Panc1 (cell line): ENCODE data around the gene FREM2. TPM values are rescaled to one million over a fixed set of nuclear protein-coding genes. Genes with fewer than 3 reads are reported as not detected.

Experiments
- ATAC-seq: fragments of 200-7000 bp; cut with Tn5 transposase; 2 replicates; pipeline ENCODE4 v1.9.1; 2020; ENCODE audit warnings: mild to moderate bottlenecking, moderate library complexity
- BruUV-seq: library from RNA; stranded (reverse); fragments of 400-500 nt; replicated peaks from 2 replicates; lab custom pipeline; 2021; lab: Mats Ljungman, UMichigan
- CTCF ChIA-PET: fragments of 300-600 bp; sonication (Branson Sonifier 250); formaldehyde crosslinking; loops from one replicate; lab custom pipeline; 2022; ENCODE audit warnings: antibody characterized with exemption; lab: Charles Lee
- POLR2A ChIA-PET: fragments of 300-600 bp; sonication (Branson Sonifier 250); formaldehyde crosslinking; loops from one replicate; lab custom pipeline; 2022; ENCODE audit warnings: antibody characterized with exemption; lab: Charles Lee
- DNase-seq: peaks from one replicate; pipeline ENCODE4 v3.0.0-alpha.2; 2010; ENCODE audit warnings: low read depth, low spot score
- H3K27ac ChIP-seq: 2 replicates; pipeline ENCODE4 v1.5.1; 2011; ENCODE audit warnings: mild to moderate bottlenecking, low read length, inconsistent platforms
- H3K27me3 ChIP-seq: fragments of 200-500 bp; sonication (Bioruptor generic); 2 replicates; pipeline ENCODE4 v1.6.0; 2014; ENCODE audit warnings: low read length, inconsistent platforms; ENCODE audit not compliant: control insufficient read depth, insufficient read depth
- H3K36me3 ChIP-seq: fragments of 200-500 bp; sonication (Bioruptor generic); 2 replicates; pipeline ENCODE4 v1.5.1; 2014; ENCODE audit warnings: inconsistent platforms, mild to moderate bottlenecking, low read length, moderate library complexity; ENCODE audit not compliant: control insufficient read depth, insufficient read depth
- H3K4me1 ChIP-seq: 2 replicates; pipeline ENCODE4 v1.5.1; 2011; ENCODE audit warnings: inconsistent platforms, mild to moderate bottlenecking, low read length, moderate library complexity; ENCODE audit not compliant: control insufficient read depth, insufficient read depth
- H3K4me3 ChIP-seq, 2 experiments: 2 replicates each; pipeline ENCODE4 v1.5.1; 2011 to 2012; ENCODE audit warnings: low read depth in 2 of 2, low read length in 2 of 2, mild to moderate bottlenecking in 2 of 2, inconsistent platforms in 1 of 2, moderate library complexity in 1 of 2
- H3K9me3 ChIP-seq: fragments of 200-500 bp; sonication (Bioruptor generic); 2 replicates; pipeline ENCODE4 v1.5.1; 2014; ENCODE audit warnings: low read depth, mild to moderate bottlenecking, inconsistent platforms, low read length, moderate library complexity; ENCODE audit not compliant: control insufficient read depth, insufficient read depth
- CTCF ChIP-seq: fragments of 450-650 bp; IDR thresholded peaks from 2 replicates; pipeline ENCODE4 v1.5.1; 2017; ENCODE audit warnings: mild to moderate bottlenecking
- POLR2AphosphoS5 ChIP-seq: IDR thresholded peaks from 2 replicates; pipeline ENCODE4 v1.6.1; 2012; ENCODE audit warnings: mild to moderate bottlenecking, low read depth, low read length, moderate library complexity
- REST ChIP-seq, 2 experiments: IDR thresholded peaks; 2 replicates each; pipeline ENCODE4 v1.6.1; 2011 to 2012; ENCODE audit warnings: low read depth in 2 of 2, control low read depth in 1 of 2, low read length in 1 of 2, mild to moderate bottlenecking in 1 of 2, moderate library complexity in 1 of 2; ENCODE audit not compliant: insufficient read depth in 1 of 2
- SIN3A ChIP-seq: IDR thresholded peaks from 2 replicates; pipeline ENCODE4 v1.6.1; 2012; ENCODE audit warnings: low read depth, mild to moderate bottlenecking, low read length, moderate library complexity, borderline replicate concordance; ENCODE audit not compliant: insufficient read depth
- TCF7L2 ChIP-seq: IDR thresholded peaks from 2 replicates; pipeline ENCODE4 v1.6.1; 2011; ENCODE audit warnings: mild to moderate bottlenecking, low read depth, low read length, inconsistent platforms
- in situ Hi-C: cut with HindIII; loops from 2 replicates; pipeline ENCODE4 v1.10.0; 2016; ENCODE audit warnings: low sequenced_read_pairs, low pct_unique_long_range_greater_than_20kb
- intact Hi-C: fragments of 100-400 bp; cut with micrococcal nuclease; formaldehyde crosslinking; loops from one replicate; pipeline ENCODE4 v1.10.0; 2022; ENCODE audit not compliant: unreplicated experiment
- total RNA-seq: library from RNA; stranded (reverse); gene quantifications from one replicate; pipeline ENCODE4 v1.2.1, GENCODE V29; 2021; ENCODE audit not compliant: unreplicated experiment

FREM2 gene
- total RNA-seq, 1 experiment from 2014 or later: 0.15 TPM

- Histone ChIP-seq H3K27ac (no peak overlapping the region), H3K4me1 (no peaks in the 10 kb centered on the region), H3K9me3 (no peaks in the 10 kb centered on the region), H3K4me3 (no peak overlapping the region), H3K27me3 (no peaks in the 10 kb centered on the region), H3K36me3 (no peaks in the 10 kb centered on the region)
- TF ChIP-seq REST (IDR thresholded peaks at IDR 0.05; ENCODE audit: insufficient read depth in 1 of 2, low read depth in 2 of 2, low read length in 1 of 2) (no peak), POLR2AphosphoS5 (no peak), CTCF (no peak), TCF7L2 (no peak), SIN3A (no peak)
- DNase-seq (no peak), ATAC-seq (no peak)
- ChIA-PET POLR2A (no interaction called here), CTCF (no interaction called here)
- in situ Hi-C loops: no loop called here
- no TSS peak for BruUV-seq
- intact Hi-C loops: no loop called here
Measured at GRCh38 chr13:38703255-38703654, 16.4 kb downstream of the FREM2 start.

GRCh38 chr13:38705365-38705764 lies 18.5 kb downstream of the FREM2 start:
- ChIA-PET POLR2A (no interaction called here), CTCF (no interaction called here)
- Histone ChIP-seq H3K9me3 (no peaks in the 10 kb centered on the region), H3K36me3 (no peaks in the 10 kb centered on the region), H3K4me3 (no peak overlapping the region), H3K27me3 (no peaks in the 10 kb centered on the region), H3K4me1 (no peaks in the 10 kb centered on the region), H3K27ac (no peak overlapping the region)
- TF ChIP-seq REST (IDR thresholded peaks at IDR 0.05; ENCODE audit: insufficient read depth in 1 of 2, low read depth in 2 of 2, low read length in 1 of 2) (no peak), POLR2AphosphoS5 (no peak), SIN3A (no peak), CTCF (no peak), TCF7L2 (no peak)
- no TSS peak for BruUV-seq
- intact Hi-C loops: no loop called here
- in situ Hi-C loops: no loop called here
- DNase-seq: no peak
- ATAC-seq: no peak
